NCI-H345 treated with DMSO at 0.1 percent for 48 hours (cell line): ENCODE measurements around the gene AGO3.
A peak's percentile ranks its signal among the peaks of the same experiment; 100 is the strongest.
"Not testable (repeated sequence)": the region's sequence is repeated elsewhere in the genome, so short reads cannot be mapped to it uniquely, and the experiment has no call there.

Source experiments
- DNase-seq: peaks from one replicate; lab custom pipeline; 2025; ENCODE audit not compliant: unreplicated experiment; lab: John Stamatoyannopoulos, UW

AGO3 gene

DNA sequence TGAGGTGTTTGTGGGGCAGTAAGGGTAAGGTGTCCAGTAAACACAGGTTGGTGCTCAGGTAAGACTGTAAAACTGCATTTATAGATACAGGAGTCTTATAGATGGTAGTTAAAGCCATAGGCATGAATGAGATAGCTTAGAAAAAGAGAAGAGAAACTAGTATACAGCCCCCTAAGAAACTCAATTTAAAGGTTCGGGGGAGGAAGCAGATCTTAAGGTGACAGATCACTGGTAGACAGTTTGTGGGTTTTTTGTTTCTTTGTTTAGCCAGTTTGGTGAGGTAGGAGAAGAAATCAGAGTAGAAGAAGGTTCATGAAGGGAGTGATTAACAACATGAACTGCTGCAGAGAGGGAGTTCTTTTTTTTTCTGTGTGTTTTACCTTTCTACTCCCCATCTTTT, 6.1 kb upstream of the AGO3 start:
- no peak for DNase-seq

DNA sequence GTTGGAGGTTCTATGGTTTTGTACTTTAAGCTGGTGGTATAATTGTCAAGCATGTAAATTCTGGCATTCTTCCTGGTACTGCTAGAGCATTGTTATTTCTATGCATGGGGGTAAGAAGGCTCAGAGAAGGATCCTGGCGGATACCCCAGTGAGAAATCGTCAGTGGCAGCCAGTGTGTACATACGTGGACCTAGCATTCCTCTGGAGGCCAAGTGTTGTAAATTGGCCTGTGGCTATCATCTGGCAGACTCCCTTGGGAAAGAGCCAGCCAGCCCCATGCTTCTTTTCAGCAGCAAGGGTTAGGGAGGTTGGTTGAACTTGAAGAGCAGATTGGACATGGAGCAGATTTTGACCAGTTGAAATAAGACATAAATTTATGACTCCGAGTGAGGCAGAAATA, 5.2 kb upstream of the AGO3 start:
- no peak for DNase-seq

DNA sequence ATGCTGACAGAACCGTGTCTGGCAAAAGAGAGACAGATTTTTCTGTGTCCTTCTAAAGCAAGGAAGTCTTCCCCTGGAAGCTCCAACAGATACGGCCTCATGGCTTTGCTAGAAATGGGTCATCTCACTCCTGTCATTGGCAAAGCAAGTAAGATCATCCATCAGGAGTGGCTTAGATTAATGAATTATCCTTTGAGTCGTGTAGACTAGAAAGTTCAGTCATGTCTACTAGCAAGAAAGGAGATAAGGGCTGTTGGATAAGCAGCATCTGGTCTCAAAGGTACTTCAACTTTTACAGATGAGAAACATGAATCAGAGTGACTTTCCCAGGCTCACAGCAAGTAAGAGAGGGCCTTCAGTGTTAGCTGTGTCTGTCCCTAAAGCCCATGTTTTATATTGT, 3.4 kb upstream of the AGO3 start:
- no peak for DNase-seq

DNA sequence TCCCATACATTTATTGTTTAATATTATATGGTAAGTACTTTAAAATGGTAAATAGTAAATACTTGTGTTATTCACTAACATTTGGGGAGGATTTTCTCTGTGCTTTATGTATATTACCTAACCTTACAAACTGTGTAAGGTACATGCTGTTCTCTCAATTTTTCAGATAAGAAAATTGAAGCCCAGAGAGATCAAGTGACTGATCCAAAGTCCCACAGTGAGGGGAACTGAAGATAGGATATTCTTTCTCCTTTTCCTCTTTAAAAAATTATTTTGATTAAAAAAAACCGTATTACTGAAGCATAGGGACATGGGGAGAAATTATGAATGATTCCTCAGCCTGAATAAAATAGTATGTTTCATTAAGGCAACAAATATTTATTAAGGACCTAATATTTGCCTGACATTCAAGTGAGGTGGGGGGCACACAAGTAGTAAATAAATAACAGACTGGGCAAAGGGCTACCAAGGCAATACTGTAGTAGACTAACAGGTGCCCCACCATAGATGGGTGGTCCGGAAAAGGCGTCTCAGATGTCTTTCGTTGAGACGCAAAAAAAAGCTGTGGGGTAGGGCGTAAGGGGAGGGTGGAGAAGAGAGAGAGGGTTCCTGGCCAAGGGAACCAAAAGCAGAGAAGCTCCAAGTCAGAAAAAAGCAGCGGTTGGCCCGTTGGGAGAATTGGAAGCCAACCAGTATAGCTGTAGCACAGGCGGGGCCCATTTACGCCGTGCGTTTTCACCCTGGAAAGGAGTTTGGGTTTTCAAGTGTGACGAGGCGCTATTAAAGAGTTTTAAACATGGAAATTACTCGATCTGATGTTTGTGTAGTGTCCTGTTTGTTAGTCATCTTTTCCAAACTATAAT, 944 bp upstream of the AGO3 start:
- DNase-seq, result peak; percentile 44

DNA sequence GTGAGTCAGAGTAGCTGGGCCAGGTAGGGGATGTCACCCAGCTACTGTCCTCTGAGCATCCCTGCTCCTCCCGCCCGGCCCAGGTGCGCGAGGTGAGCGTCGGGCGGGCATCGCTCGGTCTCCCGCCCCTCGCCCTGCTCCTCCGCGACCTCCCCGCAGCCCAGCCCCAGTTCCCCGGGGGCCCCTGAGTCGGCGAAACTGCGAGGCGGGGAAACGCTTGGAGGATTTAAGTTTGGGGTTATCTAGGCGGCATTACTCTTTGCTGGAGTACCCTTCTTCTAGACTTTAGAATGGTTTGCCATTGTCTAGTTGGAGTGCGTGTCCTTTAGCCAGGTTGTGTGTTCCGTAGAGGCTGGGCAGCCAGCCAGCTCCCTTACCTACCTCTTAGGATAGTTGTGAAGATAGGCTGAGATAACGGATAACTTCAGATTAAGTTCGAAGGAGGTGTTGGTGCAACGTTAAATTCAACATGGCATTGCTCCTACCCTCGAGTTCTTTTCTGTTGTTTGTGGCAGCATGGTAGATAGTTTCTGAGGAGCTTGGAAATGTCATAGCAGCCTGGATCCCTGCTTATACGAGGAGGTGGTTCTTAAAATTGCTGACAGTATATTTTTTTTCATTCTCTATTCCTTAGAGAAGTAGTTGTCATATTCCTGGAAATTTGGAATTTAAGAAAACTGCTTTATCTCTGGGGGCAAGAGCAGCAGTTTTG, 697 bp downstream of the AGO3 start:
- no peak for DNase-seq

DNA sequence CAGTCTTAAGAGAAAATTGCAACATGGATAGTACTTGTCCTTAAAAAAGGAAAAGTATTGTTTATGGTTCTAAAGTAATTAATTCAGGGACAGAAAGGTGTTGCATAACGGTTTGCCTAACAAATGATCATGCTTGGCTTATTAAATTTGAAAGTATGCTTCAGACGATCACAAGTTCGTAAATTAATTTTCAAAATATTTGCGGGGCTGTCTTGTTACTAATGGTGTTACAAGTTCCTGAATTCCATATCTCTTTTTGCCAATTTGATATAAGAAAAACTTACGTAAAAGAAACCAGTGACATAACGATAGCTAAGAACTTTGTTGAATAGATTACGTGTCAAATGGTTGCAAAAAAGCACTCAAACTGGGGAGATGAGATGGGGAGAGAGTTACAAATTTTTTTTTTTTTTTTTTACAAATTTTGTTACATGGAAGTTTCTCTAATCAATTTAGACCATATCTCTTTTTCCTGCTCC, 1.3 kb downstream of the AGO3 start:
- no peak for DNase-seq

DNA sequence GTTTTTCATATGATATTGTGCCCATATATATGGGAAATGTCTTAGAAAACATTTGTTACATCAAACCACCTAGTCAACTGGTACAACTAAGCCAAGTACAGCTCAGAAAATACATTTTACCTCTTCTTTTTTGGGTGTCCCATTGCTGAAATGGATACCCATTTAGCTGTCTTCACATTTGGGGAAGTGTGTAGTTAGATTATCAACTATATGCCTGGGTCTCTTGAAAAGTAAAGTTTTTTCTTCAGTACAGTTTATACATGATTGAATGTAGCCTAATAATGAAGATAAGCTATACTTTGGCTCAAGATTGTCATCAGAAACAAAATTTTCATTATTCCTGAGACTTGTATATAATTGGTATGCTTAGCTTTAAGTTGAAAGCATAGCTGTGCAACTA, 2.0 kb downstream of the AGO3 start:
- no peak for DNase-seq

DNA sequence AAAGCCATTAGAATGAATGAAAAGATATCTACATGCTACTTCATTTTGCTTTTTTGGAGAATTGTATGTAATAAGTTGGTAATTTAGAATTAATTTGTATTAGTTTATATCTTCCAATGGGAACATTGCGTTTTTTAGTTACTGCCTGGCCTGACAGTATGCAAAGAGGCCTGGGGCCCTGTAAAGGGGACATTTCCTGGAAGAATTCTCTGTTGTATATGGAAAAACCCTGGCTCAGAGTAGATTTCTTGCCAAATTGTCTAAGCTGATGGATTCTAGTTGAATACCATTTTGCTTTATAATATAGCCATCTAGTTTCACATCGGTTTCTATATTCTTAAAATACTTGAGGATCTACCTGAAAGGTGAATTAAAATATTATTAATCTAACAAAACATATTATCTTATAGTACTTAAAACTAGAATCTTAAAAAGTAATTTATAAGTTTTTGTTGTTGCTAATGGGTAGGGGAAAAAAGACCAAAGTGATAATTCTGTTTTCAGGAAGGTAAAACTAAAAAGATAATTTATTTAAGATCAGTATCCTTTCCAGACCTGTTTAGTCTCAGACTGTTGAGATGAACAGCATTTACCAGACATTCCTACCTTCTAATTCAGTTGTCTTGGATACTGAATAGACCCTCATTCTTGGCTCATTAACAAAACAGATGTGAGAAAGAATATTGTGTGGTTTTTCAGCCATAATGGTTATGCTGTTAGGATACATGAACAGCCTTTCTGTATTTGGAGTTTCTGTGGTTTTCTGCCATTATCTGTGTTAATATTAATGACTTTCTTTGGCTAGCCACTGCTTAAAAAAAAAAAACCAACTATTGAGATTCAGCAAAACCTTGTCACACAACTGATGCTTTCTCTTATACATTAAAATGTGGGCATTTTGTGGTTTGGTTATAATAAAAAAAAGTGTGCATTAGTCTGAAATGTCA, 4.8 kb downstream of the AGO3 start:
- DNase-seq, result no peak

DNA sequence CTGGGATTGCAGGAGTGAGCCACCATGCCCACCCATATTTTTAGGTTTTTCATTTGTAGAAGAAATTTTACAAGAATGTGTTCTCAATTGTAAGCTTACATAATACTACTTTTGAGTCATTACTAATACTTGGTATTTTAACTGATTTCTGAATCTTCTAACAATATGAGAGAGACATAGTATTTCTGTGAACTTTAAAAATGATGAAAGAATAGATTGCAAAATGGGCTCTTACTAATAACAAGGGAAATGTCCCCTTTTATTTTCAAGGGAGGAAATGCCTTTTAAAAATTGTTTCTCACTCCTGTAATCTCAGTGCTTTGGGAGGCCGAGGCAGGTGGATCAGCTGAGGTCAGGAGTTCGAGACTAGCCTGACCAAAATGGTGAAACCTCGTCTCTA, 5.9 kb downstream of the AGO3 start:
- DNase-seq, result no peak

DNA sequence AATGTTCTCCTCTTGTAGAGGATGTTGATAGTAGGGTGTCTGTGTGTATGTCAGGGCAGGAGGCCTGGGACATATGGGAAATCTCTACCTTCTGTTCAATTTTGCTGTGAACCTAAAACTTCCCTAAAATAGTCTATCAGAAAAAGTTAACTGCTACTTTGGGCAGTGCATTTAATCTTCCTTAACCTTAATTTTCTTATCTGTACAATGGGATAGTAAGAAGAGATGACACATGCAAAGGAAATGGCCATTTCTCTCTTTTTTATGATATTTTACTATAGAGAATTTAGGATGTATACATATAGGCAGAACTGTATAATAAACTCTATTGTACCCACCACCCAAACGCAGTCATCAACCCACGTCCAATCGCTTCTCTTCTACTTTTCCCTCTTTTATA, 8.6 kb downstream of the AGO3 start:
- DNase-seq, result no peak

DNA sequence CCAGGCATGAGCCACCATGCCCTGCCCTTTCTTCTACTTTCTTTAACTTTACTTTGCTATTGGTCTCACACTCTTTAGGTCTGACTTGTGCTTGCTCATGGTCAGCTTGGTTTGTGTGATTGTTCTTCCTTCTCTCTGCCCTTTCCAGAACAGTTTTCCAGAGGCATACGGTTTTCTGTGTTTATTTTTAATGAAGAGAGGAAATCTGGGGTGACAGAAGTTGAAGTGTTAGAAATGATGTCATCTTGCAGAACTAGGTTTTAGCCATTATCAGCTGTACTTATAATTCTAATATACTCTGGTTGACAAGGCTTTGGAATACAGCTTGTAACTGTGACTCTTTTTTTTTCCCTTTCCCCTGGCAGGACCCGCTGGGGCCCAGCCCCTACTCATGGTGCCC, 14.4 kb downstream of the AGO3 start:
- no peak for DNase-seq

DNA sequence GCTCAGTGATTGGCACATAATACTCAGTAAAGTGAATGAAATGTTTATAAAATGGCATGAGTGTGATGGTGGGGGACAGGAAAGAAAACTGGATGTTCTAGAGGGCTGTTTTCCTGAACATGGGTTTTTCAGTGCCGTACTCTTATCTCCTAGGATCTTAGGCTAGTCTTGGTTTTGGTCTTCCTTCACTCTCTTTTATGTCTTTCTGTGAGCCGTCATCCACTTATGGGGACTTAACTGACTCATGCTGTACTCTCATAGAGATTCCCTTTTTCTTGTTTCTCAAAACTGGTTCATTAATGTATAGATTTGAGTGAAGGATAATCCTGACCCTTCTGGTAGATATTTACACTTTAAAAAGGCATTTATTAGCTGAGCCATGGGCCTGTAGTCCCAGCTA, 16.6 kb downstream of the AGO3 start:
- DNase-seq, result no peak

DNA sequence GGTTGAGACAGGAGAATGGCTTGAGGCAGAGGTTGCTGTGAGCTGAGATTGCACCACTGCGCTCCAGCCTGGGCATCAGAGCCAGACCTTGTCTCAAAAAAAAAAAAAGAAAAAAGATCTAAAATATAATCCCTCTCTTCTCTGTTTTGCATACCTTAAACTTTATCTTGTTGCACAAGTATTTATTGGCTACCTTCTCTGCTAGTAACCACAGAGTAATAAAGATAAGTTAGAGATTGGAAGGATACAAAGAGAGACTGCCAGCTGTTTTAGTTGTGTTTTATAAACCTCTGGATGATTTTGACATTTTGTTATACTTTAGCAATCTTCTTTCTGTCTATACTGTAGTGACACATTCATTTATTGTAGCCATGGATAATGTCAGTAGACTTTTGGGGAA, 27.7 kb downstream of the AGO3 start:
- DNase-seq, result no peak

DNA sequence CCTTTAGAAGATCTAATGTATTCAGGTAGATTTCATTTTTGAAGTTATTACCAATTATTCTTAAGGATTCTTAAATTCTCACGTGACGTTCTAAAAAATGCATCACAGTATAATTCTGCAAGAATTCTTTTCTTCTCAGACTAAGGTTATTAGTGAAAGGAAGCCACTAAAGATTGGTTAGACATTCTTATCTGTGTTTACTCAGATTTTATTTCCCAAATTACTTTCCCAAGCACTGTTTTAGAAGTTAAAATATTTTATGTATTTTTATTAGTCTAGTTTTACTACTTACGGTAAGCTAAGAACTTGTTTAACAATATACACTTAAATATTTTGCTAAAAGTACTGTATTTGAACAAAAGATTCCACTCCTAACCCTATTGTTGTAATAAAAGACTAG, 28.4 kb downstream of the AGO3 start:
- DNase-seq, result no peak

DNA sequence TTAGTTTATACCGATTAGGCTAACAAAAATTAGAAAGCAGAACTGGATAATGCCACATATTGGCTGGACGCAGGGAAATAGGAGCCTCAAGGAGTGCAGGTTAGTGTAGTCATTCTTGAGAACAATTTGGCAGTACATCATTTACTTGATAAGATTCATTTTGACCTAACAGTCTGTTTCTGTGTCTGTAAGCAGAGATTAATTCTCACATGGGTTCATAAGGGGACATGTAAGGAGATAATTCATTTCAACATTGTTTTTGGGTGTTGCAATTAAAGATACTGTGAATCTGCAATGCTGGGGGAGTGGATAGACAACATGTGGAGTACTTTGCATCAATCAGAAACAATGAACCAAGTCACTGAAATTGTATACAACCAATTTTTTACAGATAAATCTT, 32.0 kb downstream of the AGO3 start:
- DNase-seq, result no peak

DNA sequence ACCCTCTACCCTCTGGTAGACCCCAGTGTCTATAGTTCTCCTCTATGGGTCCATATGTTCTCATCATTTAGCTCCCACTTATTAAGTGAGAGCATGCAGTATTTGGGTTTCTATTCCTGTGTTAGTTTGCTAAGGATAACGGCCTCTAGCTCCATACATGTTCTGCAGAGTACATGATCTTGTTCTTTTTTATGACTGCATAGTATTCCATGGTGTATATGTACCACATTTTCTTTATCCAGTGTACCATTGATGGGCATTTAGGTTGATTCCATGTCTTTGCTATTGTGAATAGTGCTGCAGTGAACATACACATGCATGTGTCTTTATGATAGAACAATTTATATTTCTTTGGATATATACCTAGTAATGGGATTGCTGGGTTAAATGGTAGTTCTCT, 33.4 kb downstream of the AGO3 start:
- not testable (repeated sequence) for DNase-seq

DNA sequence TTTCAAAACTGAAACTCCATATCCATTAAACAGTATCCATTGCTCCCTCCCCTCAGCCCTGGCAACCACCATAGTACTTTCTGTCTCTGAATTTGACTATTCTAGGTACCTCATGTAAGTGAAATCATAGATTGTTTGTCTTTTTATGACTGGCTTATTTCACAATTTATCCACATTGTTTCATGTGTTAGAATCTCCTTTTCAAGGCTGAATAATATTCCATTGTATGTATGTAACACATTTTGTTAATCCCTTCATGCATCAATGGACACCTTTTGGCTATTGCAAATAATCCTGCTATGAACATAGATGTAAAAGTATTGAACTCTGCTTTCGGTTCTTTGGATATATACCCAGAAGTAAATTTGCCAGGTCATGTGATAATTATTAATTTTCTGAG, 37.5 kb downstream of the AGO3 start:
- DNase-seq, result no peak

DNA sequence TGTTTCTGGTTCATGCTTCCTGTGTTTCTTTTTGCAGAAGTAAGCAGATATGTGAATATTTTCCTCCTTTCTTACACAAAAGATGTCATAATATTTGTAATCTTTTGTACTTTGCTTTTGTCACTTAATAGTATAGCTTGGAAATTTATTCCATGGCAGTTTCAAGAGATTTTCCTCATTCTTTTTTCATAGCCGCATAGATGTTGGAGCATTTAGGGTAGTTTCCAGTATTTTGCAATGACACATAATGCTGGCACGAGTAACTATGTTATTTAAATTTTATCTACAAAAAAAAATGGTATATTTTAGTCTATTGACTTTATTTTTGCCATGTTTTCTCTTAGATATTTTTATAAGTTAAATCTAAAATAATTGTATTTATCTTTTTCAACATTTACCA, 40.7 kb downstream of the AGO3 start:
- no peak for DNase-seq

DNA sequence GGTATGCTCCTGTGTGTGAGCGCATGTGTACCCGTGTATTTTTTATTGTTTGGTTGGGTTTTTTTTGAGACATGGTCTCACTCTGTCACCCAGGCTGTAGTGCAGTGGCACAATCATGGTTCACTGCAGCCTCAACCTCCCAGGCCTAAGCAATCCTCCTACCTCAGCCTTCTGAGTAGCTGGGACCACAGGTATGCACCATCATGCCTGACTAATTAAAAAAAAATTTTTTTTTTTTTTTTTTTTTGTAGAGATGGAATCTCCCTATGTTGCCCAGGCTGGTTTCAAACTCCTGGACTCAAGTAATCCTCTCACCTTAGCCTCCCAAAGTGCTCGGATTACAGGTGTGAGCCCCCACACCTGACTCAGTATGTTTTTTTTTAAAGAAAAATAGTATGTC, 41.7 kb downstream of the AGO3 start:
- not testable (repeated sequence) for DNase-seq

DNA sequence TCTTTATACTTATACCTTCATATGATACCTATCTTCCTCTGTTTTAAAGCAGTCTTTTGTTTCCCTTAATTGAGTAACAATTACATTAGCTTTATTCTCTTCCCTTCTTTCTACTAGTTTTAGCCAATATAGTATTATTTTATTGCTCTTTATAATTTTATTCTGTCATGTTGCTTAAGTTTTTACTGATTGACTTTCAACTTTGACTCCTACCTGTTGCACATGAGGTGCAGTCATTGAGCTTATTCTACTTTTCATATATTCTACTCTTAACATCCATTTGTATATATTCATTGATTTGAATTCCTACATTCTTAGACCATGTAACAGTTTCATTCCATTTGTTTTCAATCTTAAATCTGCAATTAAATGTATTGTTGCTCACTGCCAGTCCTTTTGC, 49.2 kb downstream of the AGO3 start:
- DNase-seq, result no peak

DNA sequence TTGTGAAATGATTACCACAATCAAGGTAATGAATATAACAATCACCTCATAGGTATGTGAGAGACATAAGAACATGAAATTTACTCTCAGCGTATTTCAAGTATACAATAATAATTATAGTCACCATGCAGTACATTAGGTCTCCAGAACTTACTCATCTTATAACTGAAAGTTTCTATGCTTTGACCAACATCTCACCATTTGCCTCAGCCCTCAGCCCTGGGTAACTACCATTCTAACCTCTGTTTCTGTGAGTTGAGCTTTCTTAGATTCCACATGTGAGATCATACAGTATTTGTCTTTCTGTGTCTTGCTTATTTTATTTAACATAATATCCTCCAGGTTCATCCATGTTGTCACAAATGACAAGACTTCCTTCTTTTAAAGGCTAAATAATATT, 57.3 kb downstream of the AGO3 start:
- DNase-seq, result no peak
